NCI-H226 (cell line): ENCODE data around the gene LTN1.
A peak's percentile ranks its signal among the peaks of the same experiment; 100 is the strongest.

Experiments
- DNase-seq: peaks from one replicate; pipeline ENCODE4 v3.0.0-alpha.2; 2015

Gene LTN1

DNA sequence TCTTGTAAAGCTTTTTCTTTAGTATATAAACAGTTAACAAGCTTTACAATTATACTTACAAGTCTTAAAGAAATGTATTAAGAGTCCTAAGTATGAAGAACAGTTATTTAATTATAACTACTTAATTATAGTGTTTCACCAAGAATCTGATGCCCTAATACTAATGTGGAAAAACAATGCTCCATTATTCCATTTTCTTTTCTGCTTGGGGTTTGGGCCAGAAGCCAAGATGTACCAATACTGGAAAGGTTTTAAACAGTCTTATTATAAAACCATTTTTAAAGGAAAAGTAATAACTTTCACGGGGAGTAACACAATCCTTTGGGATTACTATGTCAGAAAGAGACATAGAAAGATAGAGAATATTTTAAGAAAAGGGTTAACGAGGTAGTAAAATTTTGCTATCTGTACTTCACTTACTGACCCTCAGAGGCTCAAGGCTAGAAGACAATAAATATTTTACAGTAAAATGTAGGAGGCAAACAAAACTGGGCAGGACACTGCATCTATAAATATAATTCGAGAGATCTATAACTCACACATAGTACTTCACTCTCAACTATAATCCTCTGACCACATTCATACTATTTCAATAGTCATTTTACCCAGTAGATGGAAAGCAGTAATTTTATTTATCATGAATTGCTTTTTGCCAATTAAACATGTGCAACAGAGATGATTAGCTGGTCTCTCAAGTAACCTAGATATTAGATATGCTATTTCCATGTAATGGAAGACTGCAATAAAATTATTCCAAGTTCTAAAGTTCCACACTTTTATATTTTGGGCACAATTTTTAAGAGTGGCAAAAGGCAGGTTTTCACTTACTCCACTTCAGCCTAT is 63.9 kb downstream of the LTN1 start:
- DNase-seq, result no peak

DNA sequence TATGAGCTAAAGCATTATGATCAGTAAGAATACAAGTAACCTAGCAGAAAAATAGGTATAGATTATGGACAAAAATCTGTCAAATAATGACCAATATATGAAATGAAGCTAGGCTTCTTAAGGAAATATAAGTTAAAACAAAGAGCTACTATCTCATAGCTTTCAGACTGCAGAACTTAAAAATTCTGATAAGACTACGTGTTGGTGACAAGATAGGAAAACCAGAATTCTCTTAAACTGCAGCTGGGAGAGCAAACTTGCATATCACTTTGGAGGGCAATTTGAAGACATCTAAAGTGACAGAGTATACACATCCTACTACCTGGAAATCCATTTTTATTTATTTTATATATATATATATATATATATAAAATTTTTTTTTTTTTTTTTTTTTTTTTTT is 65.5 kb downstream of the LTN1 start:
- no peak for DNase-seq

GRCh38 chr21:28923439-28923975 is 69.2 kb downstream of the LTN1 start:
- no peak for DNase-seq

DNA sequence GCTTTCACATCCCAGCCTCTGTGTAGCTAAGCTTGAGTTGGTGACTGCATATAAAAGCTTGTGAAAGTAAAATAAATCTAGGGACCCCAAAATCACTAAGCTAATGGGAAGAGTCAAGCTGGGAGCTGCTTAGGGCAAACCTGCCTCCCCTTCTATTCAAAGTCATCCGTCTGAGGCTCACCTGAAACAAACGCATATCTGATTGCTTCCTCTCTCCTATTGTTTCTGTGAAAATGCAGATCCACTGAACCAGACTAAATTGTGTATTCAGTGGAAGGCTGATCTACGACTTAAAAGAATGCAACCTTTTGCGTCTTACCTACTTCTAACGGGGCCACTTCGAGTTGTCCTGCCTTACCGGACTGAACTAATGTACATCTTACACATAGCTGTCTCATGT is 70.3 kb downstream of the LTN1 start:
- no peak for DNase-seq

- no peak for DNase-seq
These were observed 76.4 kb downstream of the LTN1 start for GRCh38 chr21:28916150-28916893.

GRCh38 chr21:28913071-28913470 is 79.6 kb downstream of the LTN1 start:
- no peak for DNase-seq

DNA sequence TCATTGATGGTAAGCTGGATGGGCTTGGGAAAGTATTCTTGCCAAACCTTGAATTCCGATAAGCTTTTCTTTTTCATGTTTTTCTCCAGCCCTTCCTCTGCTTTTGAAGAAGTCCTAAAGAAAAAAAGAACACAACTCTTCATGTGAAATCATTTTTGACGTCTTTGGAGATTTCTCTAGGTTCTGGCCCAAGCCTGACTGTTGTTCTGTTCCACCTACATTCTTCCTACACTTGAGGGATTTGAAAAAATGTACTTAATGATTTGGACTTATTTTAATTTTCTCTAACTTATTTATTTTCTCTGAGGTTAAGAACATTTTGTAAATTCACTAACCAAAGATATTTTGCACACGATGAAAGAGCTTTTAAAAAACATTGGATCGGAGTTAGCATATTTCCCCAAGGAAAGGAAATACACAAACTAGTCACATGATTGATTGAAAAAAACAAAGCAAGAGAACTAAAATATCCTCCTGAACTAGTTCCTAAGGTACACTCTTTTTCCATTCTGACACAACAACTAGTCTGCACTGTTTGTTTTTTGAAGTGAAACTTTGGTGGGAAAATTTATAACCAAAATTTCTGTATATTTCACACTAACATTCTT is 82.3 kb downstream of the LTN1 start:
- DNase-seq, result no peak

DNA sequence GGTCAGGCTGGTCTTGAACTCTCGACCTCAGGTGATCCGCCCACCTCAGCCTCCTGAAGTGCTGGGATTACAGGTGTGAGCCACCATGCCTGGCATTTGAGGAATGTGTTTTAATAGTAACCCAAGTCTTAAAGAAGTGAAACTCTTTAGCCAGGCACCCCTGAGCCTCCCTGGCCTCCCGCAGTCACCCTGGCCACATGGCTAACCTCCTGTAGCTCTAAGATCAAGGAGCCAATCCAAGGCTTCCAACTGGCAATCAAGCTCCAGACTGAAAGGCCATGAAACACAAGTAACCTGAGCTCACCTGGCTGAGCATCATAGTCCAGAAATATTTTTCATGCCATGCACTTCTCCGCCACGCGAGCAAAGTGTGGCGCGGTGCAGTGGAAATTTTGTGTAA is 84.3 kb downstream of the LTN1 start:
- no peak for DNase-seq

DNA sequence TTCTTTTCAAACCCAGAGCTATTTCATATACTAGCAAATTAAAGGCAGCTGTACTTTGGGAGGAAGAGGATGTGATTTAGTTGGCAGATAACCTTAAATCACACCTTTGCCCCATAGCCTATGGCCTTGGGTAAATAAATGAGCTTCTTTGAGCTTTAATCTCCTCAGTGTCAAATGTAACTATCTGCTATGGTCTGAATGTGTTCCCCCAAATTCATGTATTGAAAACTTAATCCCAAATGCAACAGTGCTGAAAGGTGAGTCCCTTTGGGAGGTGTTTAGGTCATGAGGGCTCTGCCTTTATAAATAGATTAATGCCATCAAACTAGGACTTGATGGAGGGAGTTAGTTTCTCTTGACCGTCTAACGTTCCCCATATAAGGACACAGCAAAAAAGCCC is 85.8 kb downstream of the LTN1 start:
- DNase-seq, result no peak

DNA sequence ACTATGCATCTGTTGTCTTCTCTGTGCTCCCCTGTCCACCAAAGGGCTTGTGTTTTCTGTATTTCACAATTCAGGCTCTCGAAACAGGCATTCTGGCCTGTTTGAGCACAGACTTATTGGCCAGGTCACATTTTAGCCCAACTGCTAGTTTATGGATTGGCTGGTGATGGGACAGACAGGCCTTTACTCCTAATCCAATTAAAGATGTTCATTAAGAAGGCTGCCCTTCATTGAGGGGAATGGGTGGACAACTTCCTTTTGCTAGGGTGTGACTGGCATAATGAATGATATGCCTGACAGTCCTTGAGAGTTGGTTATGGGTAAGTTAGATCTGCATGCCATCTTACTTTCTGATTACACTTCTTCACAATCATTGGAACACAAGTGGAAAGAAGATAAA is 86.4 kb downstream of the LTN1 start:
- DNase-seq, result no peak

GRCh38 chr21:28904961-28905435 is 87.7 kb downstream of the LTN1 start:
- no peak for DNase-seq

DNA sequence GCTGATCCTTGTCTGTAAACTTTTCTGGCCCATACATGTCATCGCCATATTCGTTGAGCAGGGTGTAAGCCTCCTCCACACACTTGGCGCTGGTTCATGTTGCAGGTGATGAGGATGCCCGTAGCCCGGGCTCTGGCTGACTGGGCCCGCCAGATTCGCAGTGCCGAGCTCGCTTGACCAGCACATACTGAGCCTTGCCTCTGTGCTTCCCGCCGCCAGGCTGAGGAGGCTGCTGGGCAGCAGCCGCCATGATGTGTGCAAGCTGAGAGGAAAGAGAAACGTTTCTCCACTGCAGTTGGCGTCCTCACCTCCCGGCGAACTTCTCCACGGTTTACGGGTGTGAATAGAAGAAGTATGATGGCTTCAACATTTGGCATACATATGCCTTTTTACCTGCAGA is 89.2 kb downstream of the LTN1 start:
- DNase-seq, result no peak

- DNase-seq, result no peak
These were observed 92.2 kb downstream of the LTN1 start for GRCh38 chr21:28900481-28900880.

DNA sequence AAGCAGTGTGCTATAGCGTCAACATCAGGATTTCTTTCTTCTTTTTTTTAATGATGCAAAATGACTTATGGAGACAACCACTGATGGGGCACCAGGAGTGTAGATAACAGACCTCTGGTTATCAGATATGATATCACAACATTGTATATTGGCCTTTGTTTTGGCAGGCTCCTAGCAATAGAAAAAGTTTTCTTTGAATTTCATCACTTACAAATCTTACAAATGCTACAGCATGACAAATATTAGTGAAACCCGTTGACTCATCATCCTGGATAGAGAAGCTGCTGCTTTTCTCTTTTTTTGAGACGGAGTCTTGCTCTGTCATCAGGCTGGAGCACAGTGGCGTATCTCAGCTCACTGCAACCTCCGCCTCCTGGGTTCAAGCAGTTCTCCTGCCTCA is 92.9 kb downstream of the LTN1 start:
- DNase-seq, result peak; percentile 34

DNA sequence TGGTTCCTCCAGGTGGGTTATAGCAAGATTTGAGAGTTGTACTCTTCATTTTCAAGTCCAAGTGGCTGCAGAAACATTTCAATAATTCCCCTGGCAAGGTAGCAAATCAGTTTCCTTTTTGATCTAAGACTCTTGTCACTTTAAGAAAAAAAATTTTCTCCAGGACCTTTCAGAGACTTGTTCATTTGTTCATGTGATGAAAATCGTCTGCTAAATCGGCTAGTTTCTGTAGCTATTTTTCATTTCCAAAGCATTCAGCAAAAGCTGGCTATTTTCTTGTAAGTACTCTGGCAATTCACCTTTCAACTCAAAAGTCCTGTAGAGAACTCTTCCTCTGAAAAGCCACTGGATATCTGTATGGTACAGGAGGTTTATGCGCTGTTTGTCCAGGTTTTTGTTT is 93.5 kb downstream of the LTN1 start:
- DNase-seq, result no peak

DNA sequence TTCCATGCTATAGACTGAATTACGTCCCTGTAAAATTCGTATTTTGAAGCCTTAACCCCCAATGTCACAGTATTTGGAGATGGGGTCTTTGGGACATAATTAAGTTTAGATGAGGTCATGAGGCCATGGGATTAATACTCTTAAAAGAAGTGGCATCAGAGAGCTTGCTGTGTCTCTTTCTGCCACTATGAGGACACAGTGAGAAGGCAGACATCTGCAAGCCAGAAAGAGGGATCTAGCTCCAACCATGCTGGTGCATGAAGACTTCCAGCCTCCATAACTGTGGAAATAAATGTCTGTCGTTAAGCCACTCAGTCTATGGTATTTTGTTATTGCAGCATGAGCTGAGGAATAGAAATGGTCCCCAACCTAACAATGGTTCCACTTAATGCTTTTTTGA is 99.0 kb downstream of the LTN1 start:
- no peak for DNase-seq

- DNase-seq, result no peak
These were observed 100.2 kb downstream of the LTN1 start for GRCh38 chr21:28892199-28893111.

GRCh38 chr21:28885853-28886177 is 106.9 kb downstream of the LTN1 start:
- DNase-seq, result no peak

GRCh38 chr21:28884976-28885852 is 107.5 kb downstream of the LTN1 start:
- peak; percentile 92 for DNase-seq

DNA sequence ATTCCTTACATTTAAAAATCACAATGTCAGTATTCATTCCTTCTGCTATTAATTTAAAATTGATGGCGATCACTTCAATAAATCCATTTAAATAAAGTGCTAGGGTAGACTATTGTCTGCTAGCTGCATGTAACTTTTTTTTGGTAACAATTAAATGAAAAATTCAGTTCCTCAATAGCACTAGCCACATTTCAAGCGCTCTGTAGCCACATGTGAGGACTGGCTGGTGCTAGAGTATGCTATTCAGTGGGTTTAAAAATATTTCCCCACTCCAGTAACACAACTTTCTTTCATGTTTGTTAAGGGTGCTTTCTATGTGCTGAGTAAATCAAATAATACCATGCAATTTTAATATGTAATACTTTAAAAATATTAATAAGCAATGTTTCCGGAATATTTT is 108.2 kb downstream of the LTN1 start:
- no peak for DNase-seq

- DNase-seq, result no peak
These were observed 108.7 kb downstream of the LTN1 start for GRCh38 chr21:28883931-28884330.

GRCh38 chr21:28882345-28882744 is 110.3 kb downstream of the LTN1 start:
- DNase-seq, result no peak
